Body of pancreas (tissue), 4 donors: ENCODE data around the gene ERBB4. TPM values are rescaled to one million over a fixed set of nuclear protein-coding genes. Genes with fewer than 3 reads are reported as not detected.

Experiments
- ATAC-seq: fragments of 150-250 bp; one replicate; pipeline ENCODE4 v1.9.1; 2016
- DNase-seq, 4 donors: peaks; one replicate each; pipeline ENCODE4 v3.0.0-alpha.2; 2019
- H3K27ac ChIP-seq, 4 donors: fragments of 200-600 bp; sonication (generic); 1 replicate in 3 of 4; 2 replicates in 1 of 4; pipeline versions ENCODE4 v1.5.1 to v1.6.1; 2016 to 2019; ENCODE audit warnings: mild to moderate bottlenecking in 1 of 4, mixed read lengths in 1 of 4, moderate library complexity in 1 of 4
- H3K27me3 ChIP-seq, 2 donors: fragments of 200-600 bp; sonication (generic); one replicate each; pipeline ENCODE4 v1.6.0; 2016; ENCODE audit warnings: mild to moderate bottlenecking in 1 of 2
- H3K36me3 ChIP-seq, 2 donors: fragments of 200-600 bp; sonication (generic); replicated peaks in 1 of 2; 2 replicates each; pipeline ENCODE4 v1.5.1; 2016; ENCODE audit warnings: low read depth in 2 of 2; ENCODE audit not compliant: insufficient read depth in 1 of 2
- H3K4me1 ChIP-seq: fragments of 200-600 bp; sonication (generic); one replicate; pipeline ENCODE4 v1.6.0; 2016
- H3K4me3 ChIP-seq, 2 donors: fragments of 200-600 bp; sonication (generic); 1 replicate in 1 of 2; 2 replicates in 1 of 2; pipeline ENCODE4 v1.5.1; 2016 to 2019
- H3K9me3 ChIP-seq, 3 donors: fragments of 200-600 bp; sonication (generic); 1 replicate in 2 of 3; 2 replicates in 1 of 3; pipeline ENCODE4 v1.5.1; 2016
- POLR2A ChIP-seq, 3 donors: fragments of 450-650 bp; IDR thresholded peaks; one replicate each; pipeline ENCODE4 v1.6.1; 2016; ENCODE audit warnings: antibody characterized with exemption in 3 of 3, mild to moderate bottlenecking in 2 of 3
- WGBS, 2 donors: methylation state at CpG; one replicate each; pipeline ENCODE4 v1.1.5; 2017; 5-methylcytosine and 5-hydroxymethylcytosine counted together
- intact Hi-C: fragments of 100-400 bp; cut with DNase I; formaldehyde crosslinking; loops from one replicate; pipeline ENCODE4 v1.15.1; 2023
- total RNA-seq, 2 donors: library from RNA; depleted of rRNA; stranded (reverse); fragments of >200 nt; gene quantifications; one replicate each; pipeline ENCODE4 v1.1.0, GENCODE V29; 2016
- TF ChIP-seq, protein P1 (sequence below), 7 experiments: fragments of 450-650 bp in 4 of 7; fragments of 200-600 bp in 3 of 7; sonication (generic) in 3 of 7; IDR thresholded peaks; one replicate each; pipeline ENCODE4 v1.5.1; 2016 to 2019; ENCODE audit warnings: antibody characterized with exemption in 7 of 7

ERBB4 gene
- total RNA-seq, 2 donors from 2014 or later: 1.6 to 4.4 TPM

DNA sequence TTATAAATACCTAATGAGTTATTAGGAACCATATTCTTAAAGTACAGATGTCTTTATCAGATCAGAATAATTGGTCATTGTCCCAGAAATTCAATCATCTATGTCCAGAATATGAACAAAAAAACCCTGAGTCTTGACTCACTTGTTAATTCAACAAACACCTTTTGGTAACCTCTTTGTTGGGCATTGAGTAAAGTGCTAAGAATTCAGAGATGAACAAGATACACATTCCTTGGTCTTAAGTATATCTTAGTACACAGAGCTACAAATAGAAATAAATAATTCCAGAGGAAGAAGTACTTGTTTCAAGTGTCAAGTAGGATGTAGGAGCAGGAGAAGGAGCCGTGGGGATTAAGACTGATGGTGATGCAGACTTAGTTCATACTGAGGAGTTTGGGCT lies 1184.1 kb downstream of the ERBB4 start:
- DNase-seq (no peak), ATAC-seq (no peak)
- Histone ChIP-seq H3K27me3 (no peaks in the 10 kb centered on the region), H3K9me3 (no peaks in the 10 kb centered on the region), H3K27ac (no peak overlapping the region), H3K36me3 (no peaks in the 10 kb centered on the region), H3K4me3 (no peak overlapping the region), H3K4me1 (no peaks in the 10 kb centered on the region)
- intact Hi-C loops: no loop called here
- no peak for TF ChIP-seq POLR2A (IDR thresholded peaks at IDR 0.05)
- TF ChIP-seq, protein P1, sequence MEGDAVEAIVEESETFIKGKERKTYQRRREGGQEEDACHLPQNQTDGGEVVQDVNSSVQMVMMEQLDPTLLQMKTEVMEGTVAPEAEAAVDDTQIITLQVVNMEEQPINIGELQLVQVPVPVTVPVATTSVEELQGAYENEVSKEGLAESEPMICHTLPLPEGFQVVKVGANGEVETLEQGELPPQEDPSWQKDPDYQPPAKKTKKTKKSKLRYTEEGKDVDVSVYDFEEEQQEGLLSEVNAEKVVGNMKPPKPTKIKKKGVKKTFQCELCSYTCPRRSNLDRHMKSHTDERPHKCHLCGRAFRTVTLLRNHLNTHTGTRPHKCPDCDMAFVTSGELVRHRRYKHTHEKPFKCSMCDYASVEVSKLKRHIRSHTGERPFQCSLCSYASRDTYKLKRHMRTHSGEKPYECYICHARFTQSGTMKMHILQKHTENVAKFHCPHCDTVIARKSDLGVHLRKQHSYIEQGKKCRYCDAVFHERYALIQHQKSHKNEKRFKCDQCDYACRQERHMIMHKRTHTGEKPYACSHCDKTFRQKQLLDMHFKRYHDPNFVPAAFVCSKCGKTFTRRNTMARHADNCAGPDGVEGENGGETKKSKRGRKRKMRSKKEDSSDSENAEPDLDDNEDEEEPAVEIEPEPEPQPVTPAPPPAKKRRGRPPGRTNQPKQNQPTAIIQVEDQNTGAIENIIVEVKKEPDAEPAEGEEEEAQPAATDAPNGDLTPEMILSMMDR (IDR thresholded peaks at IDR 0.05): no peak
- 48 to 85% methylated on average over 1 of the region's 1 CpG for WGBS, 2 donors

DNA sequence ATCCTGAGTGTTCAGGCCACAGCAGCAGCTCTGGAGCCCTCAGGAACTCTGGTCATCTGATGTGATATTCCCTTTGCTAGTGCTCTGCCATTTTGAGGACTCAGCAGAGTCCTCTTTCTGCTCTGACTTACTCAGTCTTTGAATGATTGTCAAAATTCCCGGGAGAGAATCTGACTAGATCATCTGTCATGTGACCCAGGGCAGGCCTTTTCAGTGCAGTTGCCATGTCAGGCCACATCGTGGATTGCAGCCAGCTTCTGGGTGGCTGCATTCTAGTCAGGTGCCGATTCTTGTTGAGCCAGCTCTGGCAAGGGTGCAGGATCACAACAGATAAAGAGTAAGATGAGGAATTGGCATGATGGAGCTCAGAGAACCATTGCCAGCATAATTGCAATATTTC lies 1186.6 kb downstream of the ERBB4 start:
- TF ChIP-seq, protein P1 (IDR thresholded peaks at IDR 0.05): no peak
- no peak for TF ChIP-seq POLR2A (IDR thresholded peaks at IDR 0.05)
- Histone ChIP-seq H3K27me3 (no peaks in the 10 kb centered on the region), H3K36me3 (no peaks in the 10 kb centered on the region), H3K4me1 (no peaks in the 10 kb centered on the region), H3K4me3 (no peak overlapping the region), H3K27ac (no peak overlapping the region), H3K9me3 (no peaks in the 10 kb centered on the region)
- DNase-seq (peak in 1 of 4 donors; percentile 6), ATAC-seq (no peak)
- intact Hi-C loops: no loop called here
- 25 to 34% methylated on average over 2 to 3 of the region's 3 CpGs for WGBS, 2 donors

DNA sequence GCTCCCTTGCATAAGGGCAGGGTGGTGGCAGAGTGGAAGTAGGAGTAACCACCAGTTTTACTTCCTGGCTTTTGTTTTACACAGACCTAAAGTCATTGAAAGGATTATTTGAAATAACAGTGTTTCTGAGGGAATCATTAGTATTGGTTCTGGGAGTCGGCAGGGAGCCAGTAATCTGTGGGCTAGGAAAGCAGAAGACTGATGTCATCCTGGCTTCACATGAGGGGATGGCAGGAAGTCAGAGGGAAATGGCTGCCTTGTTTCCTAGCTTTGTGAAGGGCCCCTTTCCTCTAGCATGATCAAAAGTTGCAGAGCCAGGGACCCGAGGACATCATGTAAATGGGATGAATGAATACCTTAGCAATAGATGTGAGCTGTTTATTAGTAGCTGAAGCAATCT lies 1189.6 kb downstream of the ERBB4 start:
- no peak overlapping the region for H3K4me3 ChIP-seq
- 63 to 65% methylated on average over 2 of the region's 2 CpGs for WGBS, 2 donors
- ATAC-seq (no peak), DNase-seq (no peak)
- H3K36me3 ChIP-seq: no peaks in the 10 kb centered on the region
- no peaks in the 10 kb centered on the region for H3K27me3 ChIP-seq
- H3K27ac ChIP-seq: no peak overlapping the region
- H3K4me1 ChIP-seq: no peaks in the 10 kb centered on the region
- H3K9me3 ChIP-seq: no peaks in the 10 kb centered on the region
- TF ChIP-seq POLR2A (IDR thresholded peaks at IDR 0.05): no peak
- TF ChIP-seq, protein P1 (IDR thresholded peaks at IDR 0.05): no peak
- intact Hi-C loops: no loop called here

DNA sequence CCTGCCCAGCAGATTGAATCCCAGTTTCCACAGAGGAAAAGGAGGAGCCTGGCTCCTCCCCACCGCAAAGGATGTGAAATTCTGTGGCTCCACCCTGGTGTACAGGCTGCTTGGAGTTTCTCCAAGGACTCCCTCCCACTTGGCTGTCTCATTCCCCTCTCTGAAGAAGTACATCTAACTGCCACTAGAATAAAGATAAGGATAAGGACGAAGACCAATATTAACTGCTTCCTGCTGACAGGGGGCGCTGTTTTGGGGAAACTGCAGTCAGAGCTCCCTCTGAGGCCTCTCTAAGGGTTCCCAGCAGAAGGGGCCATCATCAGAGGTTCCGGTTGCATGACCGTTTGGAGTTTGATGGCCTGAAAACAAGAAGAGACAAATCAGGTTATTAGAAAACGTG lies 1191.3 kb downstream of the ERBB4 start:
- no peaks in the 10 kb centered on the region for H3K36me3 ChIP-seq
- no peaks in the 10 kb centered on the region for H3K9me3 ChIP-seq
- TF ChIP-seq POLR2A (IDR thresholded peaks at IDR 0.05): no peak
- TF ChIP-seq, protein P1 (IDR thresholded peaks at IDR 0.05): no peak
- no peak for ATAC-seq
- no peaks in the 10 kb centered on the region for H3K27me3 ChIP-seq
- no peak overlapping the region for H3K4me3 ChIP-seq
- DNase-seq: no peak
- no peak overlapping the region for H3K27ac ChIP-seq
- intact Hi-C loops: no loop called here
- no peaks in the 10 kb centered on the region for H3K4me1 ChIP-seq
- WGBS, 2 donors: 57 to 60% methylated on average over 6 of the region's 6 CpGs

DNA sequence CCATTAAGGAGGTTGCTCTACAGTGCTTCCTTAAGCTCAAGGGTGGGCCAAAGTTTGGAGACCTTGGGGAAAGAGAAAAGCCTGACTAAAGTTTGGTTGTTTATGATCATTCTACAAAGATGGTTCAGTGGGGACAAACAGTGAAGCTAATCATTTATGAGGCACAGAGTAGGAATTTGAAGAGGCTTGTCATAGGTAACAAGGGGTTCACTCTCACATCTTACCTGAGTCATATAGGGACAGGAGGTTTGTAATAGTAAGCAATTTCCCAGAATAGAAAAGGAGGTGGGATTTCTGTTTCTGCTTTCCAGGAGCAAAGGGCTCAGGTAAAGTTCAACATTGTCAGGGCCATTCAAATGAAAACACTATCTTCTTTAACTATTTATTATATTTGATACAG lies 1194.3 kb downstream of the ERBB4 start:
- Histone ChIP-seq H3K27me3 (no peaks in the 10 kb centered on the region), H3K9me3 (no peaks in the 10 kb centered on the region), H3K27ac (no peak overlapping the region), H3K36me3 (no peaks in the 10 kb centered on the region), H3K4me3 (no peak overlapping the region), H3K4me1 (no peaks in the 10 kb centered on the region)
- no peak for ATAC-seq
- intact Hi-C loops: no loop called here
- TF ChIP-seq, protein P1 (IDR thresholded peaks at IDR 0.05): no peak
- no peak for TF ChIP-seq POLR2A (IDR thresholded peaks at IDR 0.05)
- DNase-seq: no peak
